ENCODE results near the gene AKR1C8.
"Not testable (repeated sequence)": the region's sequence is repeated elsewhere in the genome, so short reads cannot be mapped to it uniquely, and the experiment has no call there.

Gene AKR1C8

GRCh38 chr10:5168897-5169420, 16.0 kb downstream of the AKR1C8 start:
- DNase-seq (ENCODE audit: low read depth in 2 of 2, low spot score in 1 of 2), result no peak

GRCh38 chr10:5165738-5166137, 19.2 kb downstream of the AKR1C8 start:
- no peak for DNase-seq (ENCODE audit: low read depth in 2 of 2, low spot score in 1 of 2)

GRCh38 chr10:5163487-5163886, 21.5 kb downstream of the AKR1C8 start:
- DNase-seq (ENCODE audit: low read depth in 2 of 2, low spot score in 1 of 2), result no peak

- no peak for DNase-seq (ENCODE audit: low read depth in 2 of 2, low spot score in 1 of 2)
Measured at GRCh38 chr10:5159126-5159525, 25.8 kb downstream of the AKR1C8 start.

- DNase-seq (ENCODE audit: low read depth in 2 of 2, low spot score in 1 of 2), result no peak
Measured at GRCh38 chr10:5157501-5157900, 27.4 kb downstream of the AKR1C8 start.

GRCh38 chr10:5155951-5156350, 29.0 kb downstream of the AKR1C8 start:
- DNase-seq (ENCODE audit: low read depth in 2 of 2, low spot score in 1 of 2), result no peak

- no peak for DNase-seq (ENCODE audit: low read depth in 2 of 2, low spot score in 1 of 2)
Measured at GRCh38 chr10:5151076-5151475, 33.9 kb downstream of the AKR1C8 start.

GRCh38 chr10:5148678-5149032, 36.3 kb downstream of the AKR1C8 start:
- DNase-seq (ENCODE audit: low read depth in 2 of 2, low spot score in 1 of 2), result no peak

- DNase-seq (ENCODE audit: low read depth in 2 of 2, low spot score in 1 of 2), result no peak
Measured at GRCh38 chr10:5147981-5148677, 36.8 kb downstream of the AKR1C8 start.

- no peak for DNase-seq (ENCODE audit: low read depth in 2 of 2, low spot score in 1 of 2)
Measured at GRCh38 chr10:5147255-5147980, 37.5 kb downstream of the AKR1C8 start.

- DNase-seq (ENCODE audit: low read depth in 2 of 2, low spot score in 1 of 2), result no peak
Measured at GRCh38 chr10:5146920-5147254, 38.1 kb downstream of the AKR1C8 start.

GRCh38 chr10:5143137-5143536, 41.8 kb downstream of the AKR1C8 start:
- DNase-seq (ENCODE audit: low read depth in 2 of 2, low spot score in 1 of 2), result no peak

GRCh38 chr10:5142199-5142598, 42.8 kb downstream of the AKR1C8 start:
- no peak for DNase-seq (ENCODE audit: low read depth in 2 of 2, low spot score in 1 of 2)

GRCh38 chr10:5137699-5138098, 47.3 kb downstream of the AKR1C8 start:
- not testable (repeated sequence) for DNase-seq (ENCODE audit: low read depth in 2 of 2, low spot score in 1 of 2)

GRCh38 chr10:5136468-5137087, 48.4 kb downstream of the AKR1C8 start:
- no peak for DNase-seq (ENCODE audit: low read depth in 2 of 2, low spot score in 1 of 2)

- DNase-seq (ENCODE audit: low read depth in 2 of 2, low spot score in 1 of 2), result no peak
Measured at GRCh38 chr10:5135581-5135980, 49.4 kb downstream of the AKR1C8 start.

GRCh38 chr10:5125315-5126044, 59.5 kb downstream of the AKR1C8 start:
- no peak for DNase-seq (ENCODE audit: low read depth in 2 of 2, low spot score in 1 of 2)

GRCh38 chr10:5123886-5124285, 61.1 kb downstream of the AKR1C8 start:
- no peak for DNase-seq (ENCODE audit: low read depth in 2 of 2, low spot score in 1 of 2)

- DNase-seq (ENCODE audit: low read depth in 2 of 2, low spot score in 1 of 2), result not testable (repeated sequence)
Measured at GRCh38 chr10:5119997-5120396, 65.0 kb downstream of the AKR1C8 start.

- DNase-seq (ENCODE audit: low read depth in 2 of 2, low spot score in 1 of 2), result no peak
Measured at GRCh38 chr10:5117026-5117425, 67.9 kb downstream of the AKR1C8 start.

- no peak for DNase-seq (ENCODE audit: low read depth in 2 of 2, low spot score in 1 of 2)
Measured at GRCh38 chr10:5116621-5117020, 68.3 kb downstream of the AKR1C8 start.

- DNase-seq (ENCODE audit: low read depth in 2 of 2, low spot score in 1 of 2), result not testable (repeated sequence)
Measured at GRCh38 chr10:5109861-5110260, 75.1 kb downstream of the AKR1C8 start.

All from stimulated activated CD8-positive, alpha-beta memory T cell treated with anti-CD3 and anti-CD28 coated beads, Interleukin-4, amount 100 ng/mL, for 1 hour (primary cell).